ENCODE results near the gene TLR10. TPM values are rescaled to one million over a fixed set of nuclear protein-coding genes. Genes with fewer than 3 reads are reported as not detected.

The TLR10 gene
- total RNA-seq, 1 donor from 2014 or later: 0.78 TPM

DNA sequence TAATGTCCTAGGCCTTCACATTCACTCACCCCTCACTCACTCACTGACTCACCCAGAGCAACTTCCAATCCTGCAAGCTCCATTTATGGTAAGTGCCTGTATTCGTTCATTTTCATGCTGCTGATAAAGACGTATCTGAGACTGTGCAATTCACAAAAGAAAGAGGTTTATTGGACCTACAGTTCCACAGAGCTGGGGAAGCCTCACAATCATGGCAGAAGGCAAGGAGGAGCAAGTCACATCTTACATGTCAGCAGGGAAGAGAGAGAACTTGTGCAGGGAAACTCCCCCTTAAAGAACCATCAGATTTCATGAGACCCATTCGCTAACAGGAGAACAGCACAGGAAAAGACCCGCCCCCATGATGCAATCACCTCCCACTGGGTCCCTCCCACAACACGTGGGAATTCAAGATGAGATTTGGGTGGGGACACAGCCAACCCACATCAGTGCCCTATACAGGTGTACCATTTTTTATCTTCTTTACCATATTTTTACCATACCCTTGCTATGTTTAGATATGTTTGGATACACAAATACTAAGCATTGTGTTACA, 40.0 kb upstream of the TLR10 start:
- Histone ChIP-seq H3K4me1 (no peaks in the 10 kb centered on the region), H3K27me3 (no peaks in the 10 kb centered on the region), H3K36me3 (no peaks in the 10 kb centered on the region), H3K27ac (no peak overlapping the region), H3K9me3 (no peaks in the 10 kb centered on the region), H3K4me3 (no peak overlapping the region)
- DNase-seq (no peak), ATAC-seq (no peak)
- TF ChIP-seq, protein P1, sequence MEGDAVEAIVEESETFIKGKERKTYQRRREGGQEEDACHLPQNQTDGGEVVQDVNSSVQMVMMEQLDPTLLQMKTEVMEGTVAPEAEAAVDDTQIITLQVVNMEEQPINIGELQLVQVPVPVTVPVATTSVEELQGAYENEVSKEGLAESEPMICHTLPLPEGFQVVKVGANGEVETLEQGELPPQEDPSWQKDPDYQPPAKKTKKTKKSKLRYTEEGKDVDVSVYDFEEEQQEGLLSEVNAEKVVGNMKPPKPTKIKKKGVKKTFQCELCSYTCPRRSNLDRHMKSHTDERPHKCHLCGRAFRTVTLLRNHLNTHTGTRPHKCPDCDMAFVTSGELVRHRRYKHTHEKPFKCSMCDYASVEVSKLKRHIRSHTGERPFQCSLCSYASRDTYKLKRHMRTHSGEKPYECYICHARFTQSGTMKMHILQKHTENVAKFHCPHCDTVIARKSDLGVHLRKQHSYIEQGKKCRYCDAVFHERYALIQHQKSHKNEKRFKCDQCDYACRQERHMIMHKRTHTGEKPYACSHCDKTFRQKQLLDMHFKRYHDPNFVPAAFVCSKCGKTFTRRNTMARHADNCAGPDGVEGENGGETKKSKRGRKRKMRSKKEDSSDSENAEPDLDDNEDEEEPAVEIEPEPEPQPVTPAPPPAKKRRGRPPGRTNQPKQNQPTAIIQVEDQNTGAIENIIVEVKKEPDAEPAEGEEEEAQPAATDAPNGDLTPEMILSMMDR (IDR thresholded peaks at IDR 0.05): no peak
- intact Hi-C loops (cut with DNase I): no loop called here

DNA sequence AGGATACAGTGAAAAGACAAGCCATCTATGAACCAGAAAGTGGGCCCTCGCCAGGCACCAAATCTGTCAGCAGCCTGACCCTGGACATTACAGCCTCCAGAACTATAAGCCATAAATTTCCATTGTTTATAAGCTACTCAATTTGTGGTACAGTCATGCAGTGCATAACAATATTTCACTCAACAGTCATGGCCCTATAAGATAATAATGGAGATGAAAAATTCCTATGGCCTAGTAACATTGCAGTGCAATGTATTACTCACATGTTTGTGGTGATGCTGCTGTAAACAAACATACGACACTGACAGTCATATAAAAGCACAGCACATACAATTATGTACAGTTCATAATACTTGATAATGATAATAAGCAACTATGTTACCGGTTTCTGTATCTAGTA, 38.9 kb upstream of the TLR10 start:
- intact Hi-C loops (cut with DNase I): no loop called here
- Histone ChIP-seq H3K9me3 (no peaks in the 10 kb centered on the region), H3K27ac (no peak overlapping the region), H3K36me3 (no peaks in the 10 kb centered on the region), H3K4me3 (no peak overlapping the region), H3K27me3 (no peaks in the 10 kb centered on the region), H3K4me1 (no peaks in the 10 kb centered on the region)
- TF ChIP-seq, protein P1 (IDR thresholded peaks at IDR 0.05): no peak
- no peak for ATAC-seq
- no peak for DNase-seq

DNA sequence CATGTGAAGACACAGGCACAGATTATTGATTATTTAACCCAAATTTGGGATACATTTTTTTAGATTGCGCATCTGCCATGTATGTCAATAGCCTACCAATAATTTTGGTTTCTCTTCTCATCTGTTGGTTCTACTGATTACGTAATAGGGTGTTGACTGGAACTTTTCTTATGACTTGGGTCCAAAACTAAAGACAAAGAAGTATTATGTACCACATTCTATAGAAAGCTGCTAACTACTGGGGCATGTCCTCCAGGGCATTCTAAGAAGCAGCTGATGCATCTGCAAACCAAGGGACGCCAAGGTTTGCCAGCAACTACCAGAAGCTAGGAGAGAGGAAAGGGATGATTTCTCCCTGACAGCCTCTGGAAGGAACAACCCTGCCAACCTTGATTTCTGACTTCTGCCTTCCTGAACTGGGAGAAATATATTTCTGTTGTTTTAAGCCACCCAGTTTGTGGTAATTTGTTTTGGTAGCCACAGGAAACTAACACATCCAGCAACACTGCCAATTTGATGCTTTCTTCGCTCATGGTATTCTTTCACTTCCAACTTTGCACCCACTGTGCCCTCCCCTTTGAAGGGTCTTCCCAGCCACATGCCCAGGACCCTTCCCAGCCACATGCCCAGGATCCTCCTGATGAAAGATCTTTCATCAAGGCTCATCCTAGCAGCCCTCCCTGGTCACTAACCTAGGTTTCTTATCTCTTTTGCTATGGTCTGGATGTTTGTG, 37.7 kb upstream of the TLR10 start:
- Histone ChIP-seq H3K27ac (no peak overlapping the region), H3K36me3 (no peaks in the 10 kb centered on the region), H3K27me3 (no peaks in the 10 kb centered on the region), H3K9me3 (no peaks in the 10 kb centered on the region), H3K4me1 (no peaks in the 10 kb centered on the region), H3K4me3 (no peak overlapping the region)
- TF ChIP-seq, protein P1 (IDR thresholded peaks at IDR 0.05): no peak
- ATAC-seq: no peak
- no peak for DNase-seq
- intact Hi-C loops (cut with DNase I): no loop called here

DNA sequence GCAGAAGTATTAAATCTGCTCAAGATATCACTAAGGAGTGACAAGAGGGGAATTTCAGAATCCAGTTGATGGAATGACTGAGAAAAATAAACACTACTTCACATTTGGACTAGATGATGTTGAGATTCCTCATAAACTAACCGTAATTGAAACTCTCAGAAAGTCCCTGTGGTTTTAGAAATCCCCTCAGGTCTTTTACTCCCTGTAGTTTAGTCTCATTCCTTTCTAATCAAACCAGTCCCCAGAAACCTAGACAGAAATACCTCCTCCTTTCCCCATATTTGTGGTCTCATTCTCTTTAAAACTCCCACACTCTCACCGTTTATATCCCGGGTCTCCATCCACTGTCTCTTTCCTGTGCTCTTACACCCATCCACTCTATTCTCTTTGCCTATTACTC, 36.8 kb upstream of the TLR10 start:
- Histone ChIP-seq H3K4me3 (no peak overlapping the region), H3K27ac (no peak overlapping the region), H3K27me3 (no peaks in the 10 kb centered on the region), H3K4me1 (no peaks in the 10 kb centered on the region), H3K36me3 (no peaks in the 10 kb centered on the region), H3K9me3 (no peaks in the 10 kb centered on the region)
- DNase-seq (no peak), ATAC-seq (no peak)
- intact Hi-C loops (cut with DNase I): no loop called here
- TF ChIP-seq, protein P1 (IDR thresholded peaks at IDR 0.05): no peak

DNA sequence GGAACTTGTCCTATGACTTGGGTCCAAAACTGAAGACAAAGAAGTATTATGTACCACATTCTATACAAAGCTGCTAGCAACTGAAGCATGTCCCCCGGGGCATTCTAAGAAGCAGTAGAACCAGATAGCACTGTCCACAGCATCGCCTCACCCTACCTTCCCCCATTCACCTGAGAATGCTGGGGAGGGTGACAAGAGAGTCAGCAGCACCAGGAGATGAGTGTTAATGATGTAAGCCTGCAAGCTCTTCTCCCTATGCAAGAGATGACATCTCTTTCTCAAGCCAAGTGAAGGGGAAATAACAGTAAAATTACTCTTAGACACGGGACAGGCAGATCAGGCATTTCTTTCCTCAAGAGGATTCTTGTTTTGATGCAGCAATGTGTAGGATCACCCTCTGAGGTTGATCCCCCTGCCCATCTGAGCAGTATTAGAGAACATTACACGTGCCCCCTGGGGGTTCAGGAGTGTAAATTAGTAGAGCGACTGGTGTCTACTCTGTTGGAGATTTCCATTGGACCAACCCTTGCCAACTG, 35.7 kb upstream of the TLR10 start:
- intact Hi-C loops (cut with DNase I): no loop called here
- Histone ChIP-seq H3K4me1 (no peaks in the 10 kb centered on the region), H3K4me3 (no peak overlapping the region), H3K9me3 (no peaks in the 10 kb centered on the region), H3K36me3 (no peaks in the 10 kb centered on the region), H3K27me3 (no peaks in the 10 kb centered on the region), H3K27ac (no peak overlapping the region)
- TF ChIP-seq, protein P1 (IDR thresholded peaks at IDR 0.05): no peak
- no peak for ATAC-seq
- DNase-seq: no peak
